GM12878 (cell line): ENCODE data around the gene NR6A1.

ENCODE experiments used
- ATF7 ChIP-seq: fragments of 450-650 bp; IDR thresholded peaks from 2 replicates; pipeline ENCODE4 v1.6.1; 2016; ENCODE audit warnings: low read depth, mild to moderate bottlenecking
- BCL11A ChIP-seq: IDR thresholded peaks from 2 replicates; pipeline ENCODE4 v1.6.1; 2011; ENCODE audit warnings: low read depth, low read length
- CHD4 ChIP-seq: fragments of 200-600 bp; sonication (generic); IDR thresholded peaks from 2 replicates; pipeline ENCODE4 v1.6.1; 2016; ENCODE audit warnings: mild to moderate bottlenecking
- CREB1 ChIP-seq: IDR thresholded peaks from 2 replicates; pipeline ENCODE4 v1.6.1; 2012; ENCODE audit warnings: low read depth, mild to moderate bottlenecking, inconsistent platforms
- HCFC1 ChIP-seq: fragments of 150-350 bp; IDR thresholded peaks from 2 replicates; pipeline ENCODE4 v1.6.1; 2014; ENCODE audit warnings: low read length
- JUNB ChIP-seq: IDR thresholded peaks from 2 replicates; pipeline ENCODE4 v1.6.1; 2016; ENCODE audit warnings: antibody characterized with exemption, mild to moderate bottlenecking
- MXI1 ChIP-seq: fragments of 150-350 bp; IDR thresholded peaks from 2 replicates; pipeline ENCODE4 v1.6.1; 2011; ENCODE audit warnings: low read depth, mild to moderate bottlenecking, inconsistent platforms, low read length, improper control_type of control experiment
- POLR2A ChIP-seq: IDR thresholded peaks from 2 replicates; pipeline ENCODE4 v1.6.1; 2011; ENCODE audit warnings: low read depth, mild to moderate bottlenecking, low read length
- SMARCA5 ChIP-seq: fragments of 450-650 bp; IDR thresholded peaks from 2 replicates; pipeline ENCODE4 v1.6.1; 2017; ENCODE audit warnings: mild to moderate bottlenecking
- TAF1 ChIP-seq: IDR thresholded peaks from 2 replicates; pipeline ENCODE4 v1.6.1; 2011; ENCODE audit warnings: mild to moderate bottlenecking, low read depth, low read length, borderline replicate concordance
- ZBED1 ChIP-seq: IDR thresholded peaks from 2 replicates; pipeline ENCODE4 v1.6.1; 2016; ENCODE audit warnings: borderline replicate concordance
- ZNF274 ChIP-seq: IDR thresholded peaks from one replicate; pipeline ENCODE4 v1.8.0; 2011; ENCODE audit not compliant: insufficient read length, insufficient read depth
- TF ChIP-seq, protein P1 (sequence below), 3 experiments: IDR thresholded peaks in 2 of 3; conservative IDR thresholded peaks in 1 of 3; 2 replicates each; pipeline ENCODE4 v1.5.1; 2011; ENCODE audit warnings: low read depth in 3 of 3, low read length in 3 of 3, mild to moderate bottlenecking in 3 of 3, control low read depth in 2 of 3, moderate library complexity in 2 of 3, inconsistent platforms in 1 of 3, mixed read lengths in 1 of 3; ENCODE audit not compliant: control insufficient read depth in 2 of 3, insufficient read depth in 1 of 3; ENCODE audit errors: extremely low read depth in 1 of 3
- TF ChIP-seq, protein P2 (sequence below): IDR thresholded peaks from 2 replicates; pipeline ENCODE4 v1.6.1; 2011; ENCODE audit warnings: low read depth, low read length, improper control_type of control experiment, borderline replicate concordance

DNA sequence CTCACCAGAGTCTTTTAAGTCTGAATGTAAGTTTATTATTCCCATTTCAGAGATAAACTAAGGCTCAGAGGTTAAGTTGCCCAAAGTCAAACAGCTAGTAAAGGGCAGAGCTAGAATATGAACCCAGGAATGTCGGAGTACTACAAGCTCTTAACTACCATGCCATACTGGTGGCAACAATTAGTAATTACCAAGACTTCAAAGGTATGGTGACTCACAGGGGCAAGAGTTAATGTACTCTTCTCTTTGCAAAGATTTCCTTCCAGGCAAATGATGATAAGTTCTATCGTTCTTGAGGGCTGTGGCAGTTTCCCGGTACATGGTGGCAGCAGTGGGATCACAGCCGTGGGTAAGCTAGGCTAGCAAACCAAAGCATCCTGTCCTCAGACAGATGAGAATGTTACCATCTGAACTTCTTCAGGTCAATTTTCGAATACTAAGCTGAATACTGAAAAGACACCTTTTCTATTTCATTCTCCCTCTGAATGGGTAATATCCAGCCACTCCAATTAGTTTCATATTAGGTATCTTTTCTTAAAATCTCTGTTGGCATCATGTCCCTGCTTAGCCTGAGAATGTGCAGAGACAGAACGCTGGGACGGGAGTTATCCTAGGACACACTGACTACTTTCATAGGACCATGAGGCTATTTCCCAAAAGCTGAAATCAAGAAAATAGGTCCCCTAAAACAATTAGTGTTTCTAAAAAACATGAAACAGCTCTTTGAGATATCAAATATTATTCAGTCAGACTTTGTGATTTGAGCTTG is 147.0 kb downstream of the NR6A1 start:
- TF ChIP-seq ATF7: no peak
- TF ChIP-seq POLR2A: no peak
- TF ChIP-seq CREB1: no peak
- TF ChIP-seq, protein P1, sequence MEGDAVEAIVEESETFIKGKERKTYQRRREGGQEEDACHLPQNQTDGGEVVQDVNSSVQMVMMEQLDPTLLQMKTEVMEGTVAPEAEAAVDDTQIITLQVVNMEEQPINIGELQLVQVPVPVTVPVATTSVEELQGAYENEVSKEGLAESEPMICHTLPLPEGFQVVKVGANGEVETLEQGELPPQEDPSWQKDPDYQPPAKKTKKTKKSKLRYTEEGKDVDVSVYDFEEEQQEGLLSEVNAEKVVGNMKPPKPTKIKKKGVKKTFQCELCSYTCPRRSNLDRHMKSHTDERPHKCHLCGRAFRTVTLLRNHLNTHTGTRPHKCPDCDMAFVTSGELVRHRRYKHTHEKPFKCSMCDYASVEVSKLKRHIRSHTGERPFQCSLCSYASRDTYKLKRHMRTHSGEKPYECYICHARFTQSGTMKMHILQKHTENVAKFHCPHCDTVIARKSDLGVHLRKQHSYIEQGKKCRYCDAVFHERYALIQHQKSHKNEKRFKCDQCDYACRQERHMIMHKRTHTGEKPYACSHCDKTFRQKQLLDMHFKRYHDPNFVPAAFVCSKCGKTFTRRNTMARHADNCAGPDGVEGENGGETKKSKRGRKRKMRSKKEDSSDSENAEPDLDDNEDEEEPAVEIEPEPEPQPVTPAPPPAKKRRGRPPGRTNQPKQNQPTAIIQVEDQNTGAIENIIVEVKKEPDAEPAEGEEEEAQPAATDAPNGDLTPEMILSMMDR (IDR thresholded peaks at IDR 0.05 in 2 of 3, conservative IDR thresholded peaks at IDR 0.05 in 1 of 3; ENCODE audit: control insufficient read depth in 2 of 3, extremely low read depth in 1 of 3, insufficient read depth in 1 of 3, low read depth in 3 of 3, low read length in 3 of 3): no peak
- no peak for TF ChIP-seq TAF1
- no peak for TF ChIP-seq CHD4
- TF ChIP-seq HCFC1: no peak
- TF ChIP-seq SMARCA5: no peak
- TF ChIP-seq, protein P2, sequence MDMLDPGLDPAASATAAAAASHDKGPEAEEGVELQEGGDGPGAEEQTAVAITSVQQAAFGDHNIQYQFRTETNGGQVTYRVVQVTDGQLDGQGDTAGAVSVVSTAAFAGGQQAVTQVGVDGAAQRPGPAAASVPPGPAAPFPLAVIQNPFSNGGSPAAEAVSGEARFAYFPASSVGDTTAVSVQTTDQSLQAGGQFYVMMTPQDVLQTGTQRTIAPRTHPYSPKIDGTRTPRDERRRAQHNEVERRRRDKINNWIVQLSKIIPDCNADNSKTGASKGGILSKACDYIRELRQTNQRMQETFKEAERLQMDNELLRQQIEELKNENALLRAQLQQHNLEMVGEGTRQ: no peak
- TF ChIP-seq ZNF274: no peak
- no peak for TF ChIP-seq MXI1
- TF ChIP-seq JUNB: no peak
- TF ChIP-seq BCL11A: no peak
- TF ChIP-seq ZBED1: no peak
